ENCODE measurements around the gene ZNF286A. TPM values are rescaled to one million over a fixed set of nuclear protein-coding genes. Genes with fewer than 3 reads are reported as not detected.
"Not testable (repeated sequence)": the region's sequence is repeated elsewhere in the genome, so short reads cannot be mapped to it uniquely, and the experiment has no call there.

ZNF286A gene
- total RNA-seq, 1 donor from 2014 or later, result 27.8 TPM

GRCh38 chr17:15716601-15717563, 17.3 kb downstream of the ZNF286A start:
- H3K4me3 Mint-ChIP-seq (ENCODE audit: low read depth); H3K27me3 Mint-ChIP-seq (ENCODE audit: low read depth); H3K4me1 Mint-ChIP-seq (ENCODE audit: low read depth); DNase-seq (ENCODE audit: low spot score); intact Hi-C loops (cut with micrococcal nuclease); H3K27ac Mint-ChIP-seq: not testable (repeated sequence)
- H3K36me3 Mint-ChIP-seq (ENCODE audit: low read depth), result peaks cover 42% of the 10 kb centered on the region
- peaks cover 40% of the 10 kb centered on the region for H3K9me3 Mint-ChIP-seq

- intact Hi-C loops (cut with micrococcal nuclease); H3K27me3 Mint-ChIP-seq (ENCODE audit: low read depth); H3K27ac Mint-ChIP-seq: not testable (repeated sequence)
Measured at GRCh38 chr17:15730535-15730934, 31.0 kb downstream of the ZNF286A start.

DNA sequence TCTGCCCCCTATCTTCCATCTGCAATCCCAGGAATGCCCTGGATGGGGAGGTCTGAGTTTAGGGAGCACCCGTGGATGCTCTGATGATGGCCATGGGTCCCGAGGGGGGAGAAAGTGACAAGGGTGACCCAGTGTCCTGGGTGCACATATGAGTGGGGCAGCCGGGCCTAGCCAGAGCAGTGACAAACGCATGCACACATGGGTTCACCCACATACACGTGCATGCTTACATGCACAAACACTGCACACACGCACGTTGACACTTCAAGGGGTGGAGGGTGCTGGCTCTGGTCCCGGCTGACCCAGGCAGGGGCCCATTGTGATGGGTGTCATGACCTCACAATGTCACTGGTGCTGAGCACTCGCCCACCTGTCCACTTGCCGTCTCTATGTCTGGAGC, 32.3 kb downstream of the ZNF286A start, which contains the start of gene TBC1D26:
Gene TBC1D26, plus strand, starts transcription at position 384 of the 400 bp plus-strand sequence. CDS start 3,066 bp downstream, outside the sequence.
- H3K4me1 Mint-ChIP-seq (ENCODE audit: low read depth); DNase-seq (ENCODE audit: low spot score); H3K4me3 Mint-ChIP-seq (ENCODE audit: low read depth); H3K9me3 Mint-ChIP-seq; H3K36me3 Mint-ChIP-seq (ENCODE audit: low read depth); H3K27me3 Mint-ChIP-seq (ENCODE audit: low read depth); H3K27ac Mint-ChIP-seq; intact Hi-C loops (cut with micrococcal nuclease): not testable (repeated sequence)

More at GRCh38 chr17:15730535-15730934, 31.0 kb downstream of the ZNF286A start:
- H3K4me3 Mint-ChIP-seq (ENCODE audit: low read depth); H3K4me1 Mint-ChIP-seq (ENCODE audit: low read depth); H3K9me3 Mint-ChIP-seq; DNase-seq (ENCODE audit: low spot score); H3K36me3 Mint-ChIP-seq (ENCODE audit: low read depth): not testable (repeated sequence)

DNA sequence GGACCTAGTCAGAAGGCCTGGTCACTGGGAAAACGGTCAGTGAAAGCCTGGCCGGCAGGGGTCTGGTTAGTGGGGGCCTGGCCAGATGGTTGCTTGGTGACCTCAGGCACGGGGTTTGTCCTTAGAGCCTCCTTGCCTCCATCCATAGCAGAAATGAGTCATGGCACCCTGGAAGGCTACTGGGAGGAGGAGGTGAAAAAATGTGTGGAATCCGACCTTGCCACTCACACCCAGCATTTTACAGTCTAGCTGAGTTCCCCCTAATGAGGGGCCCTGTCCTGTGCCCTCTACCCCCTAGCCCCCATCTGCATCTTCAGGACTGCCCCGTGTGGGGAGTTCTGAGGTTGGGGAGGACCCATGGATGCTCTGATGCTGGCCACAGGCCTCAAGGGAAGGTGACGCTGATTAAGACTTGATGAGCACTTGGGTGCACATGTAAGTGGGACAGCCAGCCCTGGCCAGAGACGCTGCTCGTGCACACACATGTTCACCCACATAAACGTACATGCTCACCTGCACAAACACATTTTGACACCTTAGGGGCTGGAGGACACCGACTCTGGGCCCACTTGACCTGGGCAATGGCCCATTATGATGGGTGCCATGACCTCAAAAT, 33.7 kb downstream of the ZNF286A start:
- H3K4me1 Mint-ChIP-seq (ENCODE audit: low read depth); DNase-seq (ENCODE audit: low spot score); H3K36me3 Mint-ChIP-seq (ENCODE audit: low read depth); H3K27me3 Mint-ChIP-seq (ENCODE audit: low read depth); H3K9me3 Mint-ChIP-seq; H3K27ac Mint-ChIP-seq; intact Hi-C loops (cut with micrococcal nuclease); H3K4me3 Mint-ChIP-seq (ENCODE audit: low read depth): not testable (repeated sequence)

- H3K36me3 Mint-ChIP-seq (ENCODE audit: low read depth); H3K27me3 Mint-ChIP-seq (ENCODE audit: low read depth); DNase-seq (ENCODE audit: low spot score); H3K27ac Mint-ChIP-seq; H3K4me3 Mint-ChIP-seq (ENCODE audit: low read depth); intact Hi-C loops (cut with micrococcal nuclease); H3K9me3 Mint-ChIP-seq; H3K4me1 Mint-ChIP-seq (ENCODE audit: low read depth): not testable (repeated sequence)
Measured at GRCh38 chr17:15736578-15736977, 37.0 kb downstream of the ZNF286A start.

DNA sequence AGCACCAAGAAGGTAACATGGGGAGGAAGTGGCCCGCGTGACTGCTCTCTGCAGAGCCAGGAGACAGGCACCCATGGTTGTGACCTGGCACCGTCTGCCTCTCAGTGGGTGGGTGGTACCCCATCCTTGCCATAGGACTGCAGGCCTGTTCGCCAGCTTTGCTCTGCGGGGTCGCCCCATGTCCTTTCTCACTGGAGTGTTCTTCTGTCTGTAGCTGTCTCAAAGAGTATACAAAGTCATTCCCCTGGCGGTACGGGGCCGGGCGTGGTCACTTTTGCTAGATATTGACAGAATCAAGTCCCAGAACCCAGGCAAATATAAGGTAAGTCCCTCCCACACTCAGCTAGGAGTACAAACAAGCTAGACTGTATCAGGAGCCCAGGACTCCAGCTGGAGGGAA, 38.5 kb downstream of the ZNF286A start:
- no peak for DNase-seq (ENCODE audit: low spot score)
- Mint-ChIP-seq H3K9me3 (no peaks in the 10 kb centered on the region), H3K36me3 (ENCODE audit: low read depth) (no peaks in the 10 kb centered on the region), H3K27me3 (ENCODE audit: low read depth) (peaks cover 5% of the 10 kb centered on the region), H3K27ac (no peak overlapping the region), H3K4me1 (ENCODE audit: low read depth) (no peaks in the 10 kb centered on the region), H3K4me3 (ENCODE audit: low read depth) (no peak overlapping the region)
- intact Hi-C loops (cut with micrococcal nuclease), result no loop called here

GRCh38 chr17:15739259-15739658, 39.7 kb downstream of the ZNF286A start:
- H3K27ac Mint-ChIP-seq; H3K4me3 Mint-ChIP-seq (ENCODE audit: low read depth); H3K27me3 Mint-ChIP-seq (ENCODE audit: low read depth); H3K4me1 Mint-ChIP-seq (ENCODE audit: low read depth); intact Hi-C loops (cut with micrococcal nuclease); H3K36me3 Mint-ChIP-seq (ENCODE audit: low read depth); DNase-seq (ENCODE audit: low spot score); H3K9me3 Mint-ChIP-seq: not testable (repeated sequence)

DNA sequence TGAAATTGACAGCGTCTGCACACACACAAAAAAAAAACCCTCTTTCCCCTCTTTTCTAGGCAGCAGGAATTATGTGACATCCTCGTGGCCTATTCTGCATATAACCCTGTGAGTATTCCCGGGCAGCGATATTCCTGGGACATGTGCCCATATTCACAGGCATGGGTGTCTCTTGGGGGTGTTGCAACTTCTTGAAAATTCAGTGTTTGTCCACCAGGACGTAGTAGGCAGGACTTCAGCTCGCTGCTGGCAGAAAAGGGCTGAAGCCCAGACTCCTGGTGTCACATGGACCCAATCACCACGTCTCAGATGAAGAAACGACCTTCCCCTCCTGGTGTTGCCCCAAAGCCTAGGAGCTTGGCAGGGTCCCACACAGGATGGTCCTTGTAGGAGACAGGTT, 40.5 kb downstream of the ZNF286A start:
- H3K27ac Mint-ChIP-seq; intact Hi-C loops (cut with micrococcal nuclease); H3K36me3 Mint-ChIP-seq (ENCODE audit: low read depth); H3K4me3 Mint-ChIP-seq (ENCODE audit: low read depth); H3K4me1 Mint-ChIP-seq (ENCODE audit: low read depth); H3K9me3 Mint-ChIP-seq; DNase-seq (ENCODE audit: low spot score); H3K27me3 Mint-ChIP-seq (ENCODE audit: low read depth): not testable (repeated sequence)

GRCh38 chr17:15740570-15741120, 41.1 kb downstream of the ZNF286A start:
- H3K27ac Mint-ChIP-seq, result no peak overlapping the region
- intact Hi-C loops (cut with micrococcal nuclease), result no loop called here
- no peak overlapping the region for H3K4me3 Mint-ChIP-seq (ENCODE audit: low read depth)
- peaks cover 6% of the 10 kb centered on the region for H3K27me3 Mint-ChIP-seq (ENCODE audit: low read depth)
- DNase-seq (ENCODE audit: low spot score), result no peak
- no peaks in the 10 kb centered on the region for H3K4me1 Mint-ChIP-seq (ENCODE audit: low read depth)
- H3K36me3 Mint-ChIP-seq (ENCODE audit: low read depth), result no peaks in the 10 kb centered on the region
- no peaks in the 10 kb centered on the region for H3K9me3 Mint-ChIP-seq

GRCh38 chr17:15741624-15742023, 42.1 kb downstream of the ZNF286A start:
- peaks cover 9% of the 10 kb centered on the region for H3K27me3 Mint-ChIP-seq (ENCODE audit: low read depth)
- intact Hi-C loops (cut with micrococcal nuclease), result no loop called here
- H3K4me3 Mint-ChIP-seq (ENCODE audit: low read depth), result no peak overlapping the region
- DNase-seq (ENCODE audit: low spot score), result no peak
- H3K36me3 Mint-ChIP-seq (ENCODE audit: low read depth), result no peaks in the 10 kb centered on the region
- H3K4me1 Mint-ChIP-seq (ENCODE audit: low read depth), result no peaks in the 10 kb centered on the region
- H3K9me3 Mint-ChIP-seq, result no peaks in the 10 kb centered on the region
- H3K27ac Mint-ChIP-seq, result no peak overlapping the region

GRCh38 chr17:15742051-15742795, 42.7 kb downstream of the ZNF286A start:
- no peak overlapping the region for H3K27ac Mint-ChIP-seq
- peaks cover 15% of the 10 kb centered on the region for H3K27me3 Mint-ChIP-seq (ENCODE audit: low read depth)
- intact Hi-C loops (cut with micrococcal nuclease), result no loop called here
- H3K9me3 Mint-ChIP-seq, result no peaks in the 10 kb centered on the region
- no peak for DNase-seq (ENCODE audit: low spot score)
- no peaks in the 10 kb centered on the region for H3K4me1 Mint-ChIP-seq (ENCODE audit: low read depth)
- no peaks in the 10 kb centered on the region for H3K36me3 Mint-ChIP-seq (ENCODE audit: low read depth)
- no peak overlapping the region for H3K4me3 Mint-ChIP-seq (ENCODE audit: low read depth)

- intact Hi-C loops (cut with micrococcal nuclease), result no loop called here
- no peaks in the 10 kb centered on the region for H3K4me1 Mint-ChIP-seq (ENCODE audit: low read depth)
- H3K27ac Mint-ChIP-seq, result no peak overlapping the region
- peaks cover 17% of the 10 kb centered on the region for H3K27me3 Mint-ChIP-seq (ENCODE audit: low read depth)
- H3K36me3 Mint-ChIP-seq (ENCODE audit: low read depth), result no peaks in the 10 kb centered on the region
- no peak for DNase-seq (ENCODE audit: low spot score)
- no peaks in the 10 kb centered on the region for H3K9me3 Mint-ChIP-seq
- no peak overlapping the region for H3K4me3 Mint-ChIP-seq (ENCODE audit: low read depth)
Measured at GRCh38 chr17:15742921-15743320, 43.4 kb downstream of the ZNF286A start.
